Ramos (cell line): ENCODE data around the gene AGA.

Source experiments
- in situ Hi-C: fragments of 300-500 bp; cut with MboI; formaldehyde crosslinking; loops from one replicate; pipeline ENCODE4 v1.14.3; 2022; ENCODE audit warnings: low sequenced_read_pairs; ENCODE audit not compliant: unreplicated experiment

AGA gene

GRCh38 chr4:177441803-177442622, at the start of gene AGA:
Gene AGA, minus strand, starts transcription at chr4:177442437. Its CDS starts 62 bp downstream, at chr4:177442375.
- in situ Hi-C loops: no loop called here

GRCh38 chr4:177492022-177492421, 49.8 kb upstream of the AGA start:
- in situ Hi-C loops: no loop called here

- in situ Hi-C loops: no loop called here
These were observed 48.5 kb upstream of the AGA start for GRCh38 chr4:177490769-177491168.

- in situ Hi-C loops: no loop called here
These were observed 47.4 kb upstream of the AGA start for GRCh38 chr4:177489471-177490246.

GRCh38 chr4:177487977-177488376, 45.7 kb upstream of the AGA start:
- in situ Hi-C loops: no loop called here

- in situ Hi-C loops: no loop called here
These were observed 43.3 kb upstream of the AGA start for GRCh38 chr4:177485528-177485927.

GRCh38 chr4:177484613-177485021, 42.4 kb upstream of the AGA start:
- in situ Hi-C loops: no loop called here

GRCh38 chr4:177483760-177484159, 41.5 kb upstream of the AGA start:
- in situ Hi-C loops: no loop called here

- in situ Hi-C loops: no loop called here
These were observed 41.0 kb upstream of the AGA start for GRCh38 chr4:177483271-177483670.

- in situ Hi-C loops: no loop called here
These were observed 40.1 kb upstream of the AGA start for GRCh38 chr4:177482367-177482766.

GRCh38 chr4:177480795-177481194, 38.6 kb upstream of the AGA start:
- in situ Hi-C loops: no loop called here

GRCh38 chr4:177479063-177479462, 36.8 kb upstream of the AGA start:
- in situ Hi-C loops: no loop called here

GRCh38 chr4:177478496-177478895, 36.3 kb upstream of the AGA start:
- in situ Hi-C loops: no loop called here

GRCh38 chr4:177473991-177474390, 31.8 kb upstream of the AGA start:
- in situ Hi-C loops: no loop called here

GRCh38 chr4:177464026-177464425, 21.8 kb upstream of the AGA start:
- in situ Hi-C loops: no loop called here

- in situ Hi-C loops: no loop called here
These were observed 19.4 kb upstream of the AGA start for GRCh38 chr4:177461606-177462005.

- in situ Hi-C loops: no loop called here
These were observed 18.2 kb upstream of the AGA start for GRCh38 chr4:177460460-177460859.

- in situ Hi-C loops: no loop called here
These were observed 13.3 kb upstream of the AGA start for GRCh38 chr4:177455561-177455970.

GRCh38 chr4:177453116-177453515, 10.9 kb upstream of the AGA start:
- in situ Hi-C loops: no loop called here

GRCh38 chr4:177451108-177451500, 8.9 kb upstream of the AGA start:
- in situ Hi-C loops: no loop called here

GRCh38 chr4:177450426-177451107, 8.3 kb upstream of the AGA start:
- in situ Hi-C loops: no loop called here
